K562 (cell line): ENCODE data around the gene TREX2. TPM values are rescaled to one million over a fixed set of nuclear protein-coding genes. Genes with fewer than 3 reads are reported as not detected.

Source experiments
- ATAC-seq: fragments of 200-7000 bp; cut with Tn5 transposase; 3 replicates; pipeline ENCODE4 v1.9.1; 2020; ENCODE audit warnings: moderate library complexity
- BruUV-seq: library from RNA; stranded (reverse); fragments of 400-500 nt; replicated peaks from 2 replicates; lab custom pipeline; 2021; lab: Mats Ljungman, UMichigan
- CTCF ChIA-PET: fragments of 300-600 bp; formaldehyde crosslinking; extraction: SDS; loops from one replicate; lab custom pipeline; 2021; ENCODE audit warnings: low intra/inter-chr PET ratio; lab: Yijun Ruan, JAX
- POLR2A ChIA-PET: fragments of 300-600, 350-650 bp; sonication (Branson Sonifier 250); formaldehyde crosslinking; extraction: SDS; loops from one replicate; lab custom pipeline; 2021; ENCODE audit warnings: antibody characterized with exemption, inconsistent platforms; lab: Yijun Ruan, JAX
- DNase-seq, 4 experiments: peaks; one replicate each; pipeline versions ENCODE4 v3.0.0 to v3.0.0-alpha.2; 2011 to 2018; ENCODE audit warnings: low spot score in 3 of 4, mixed read lengths in 3 of 4; ENCODE audit errors: extremely low read depth in 1 of 4
- FAIRE-seq: peaks from 2 replicates; lab custom pipeline; 2011; peaks lifted over from hg19 to GRCh38; lab: Jason Lieb, UNC
- H2AFZ ChIP-seq: 2 replicates; pipeline ENCODE4 v1.6.0; 2011; ENCODE audit warnings: low read depth, low read length, control low read depth, inconsistent platforms
- H3K27ac ChIP-seq: fragments of 200-600 bp; 3 replicates; pipeline ENCODE4 v1.8.0; 2011; ENCODE audit warnings: low read depth, mild to moderate bottlenecking, control low read depth, inconsistent platforms, low read length, moderate library complexity, mixed read lengths; ENCODE audit errors: extremely low read depth
- H3K27me3 ChIP-seq, 2 experiments: fragments of 300-600 bp in 1 of 2; 2 replicates in 1 of 2; 3 replicates in 1 of 2; pipeline versions ENCODE4 v1.6.0 to v1.8.0; 2011; ENCODE audit warnings: inconsistent platforms in 2 of 2, low read length in 2 of 2, mild to moderate bottlenecking in 1 of 2, mixed read lengths in 1 of 2, moderate library complexity in 1 of 2; ENCODE audit not compliant: control insufficient read depth in 2 of 2, insufficient read depth in 2 of 2
- H3K36me3 ChIP-seq: fragments of 300-600 bp; 3 replicates; pipeline ENCODE4 v1.8.0; 2011; ENCODE audit warnings: mild to moderate bottlenecking, low read length, inconsistent platforms; ENCODE audit not compliant: control insufficient read depth, insufficient read depth
- H3K4me1 ChIP-seq, 2 experiments: fragments of 200-600 bp in 1 of 2; replicated peaks in 1 of 2; 2 replicates in 1 of 2; 3 replicates in 1 of 2; pipeline versions ENCODE4 v1.5.1 to v1.8.0; 2011; ENCODE audit warnings: inconsistent platforms in 2 of 2, low read length in 2 of 2, mild to moderate bottlenecking in 1 of 2, mixed read lengths in 1 of 2, moderate library complexity in 1 of 2; ENCODE audit not compliant: control insufficient read depth in 2 of 2, insufficient read depth in 2 of 2
- H3K4me2 ChIP-seq: 2 replicates; pipeline ENCODE4 v1.6.1; 2011; ENCODE audit warnings: low read length, control low read depth, inconsistent platforms, mixed read lengths; ENCODE audit not compliant: insufficient read depth
- H3K4me3 ChIP-seq: fragments of 200-600 bp; sonication (generic), shearing (Covaris generic); 2 replicates; pipeline ENCODE4 v1.5.1; 2016; ENCODE audit warnings: control low read depth, inconsistent platforms
- H3K79me2 ChIP-seq: fragments of 200-600 bp; 3 replicates; pipeline ENCODE4 v1.8.0; 2011; ENCODE audit warnings: low read length, inconsistent platforms; ENCODE audit not compliant: control insufficient read depth, insufficient read depth
- H3K9ac ChIP-seq, 2 experiments: 2 replicates each; pipeline versions ENCODE4 v1.6.0 to v1.6.1; 2011; ENCODE audit warnings: low read depth in 2 of 2, low read length in 2 of 2, control low read depth in 1 of 2, inconsistent platforms in 1 of 2, mild to moderate bottlenecking in 1 of 2, mixed read lengths in 1 of 2; ENCODE audit not compliant: insufficient read depth in 1 of 2
- H3K9me1 ChIP-seq: one replicate; pipeline ENCODE4 v1.6.0; 2011; ENCODE audit warnings: inconsistent platforms, mild to moderate bottlenecking, low read length, moderate library complexity; ENCODE audit not compliant: control insufficient read depth, insufficient read depth
- H3K9me3 ChIP-seq: replicated peaks from 2 replicates; pipeline ENCODE4 v1.5.1; 2011; ENCODE audit warnings: low read depth, low read length, inconsistent platforms; ENCODE audit not compliant: control insufficient read depth, insufficient read depth
- H4K20me1 ChIP-seq: replicated peaks from 2 replicates; pipeline ENCODE4 v1.6.1; 2011; ENCODE audit warnings: low read length, inconsistent platforms, mixed read lengths; ENCODE audit not compliant: control insufficient read depth, insufficient read depth
- KDM1A ChIP-seq, 2 experiments: fragments of 450-650 bp; IDR thresholded peaks; 2 replicates each; pipeline ENCODE4 v1.6.1; 2016; ENCODE audit warnings: mild to moderate bottlenecking in 2 of 2
- SFPQ ChIP-seq: fragments of 200-400 bp; formaldehyde crosslinking; IDR thresholded peaks from 2 replicates; pipeline ENCODE4 v1.6.1; 2017; ENCODE audit warnings: mild to moderate bottlenecking, low read depth, low read length, moderate library complexity
- ZBTB43 ChIP-seq: sonication (generic); formaldehyde crosslinking; IDR thresholded peaks from 2 replicates; pipeline ENCODE4 v1.8.0; 2023; ENCODE audit warnings: mild to moderate bottlenecking, missing genetic modification reagents
- WGBS: fragments of 100-300 bp; shearing (Covaris generic); methylation state at CpG from one replicate; pipeline ENCODE4 v1.1.6; 2016; ENCODE audit warnings: low coverage, mixed read lengths; ENCODE audit not compliant: insufficient coverage; ENCODE audit errors: missing lambda C conversion rate; 5-methylcytosine and 5-hydroxymethylcytosine counted together
- in situ Hi-C: fragments of 300-500 bp; cut with MboI; formaldehyde crosslinking; loops from 4 replicates; pipeline ENCODE4 v1.15.0; 2018; ENCODE audit warnings: inconsistent platforms, mixed read lengths
- intact Hi-C: fragments of 100-400 bp; cut with micrococcal nuclease; formaldehyde crosslinking; loops from 2 replicates; pipeline ENCODE4 v1.14.2; 2022
- polyA plus RNA-seq, 8 experiments: library from polyadenylated mRNA; depleted of rRNA in 4 of 8; stranded (reverse) in 5 of 8; unstranded in 3 of 8; fragments of >200 nt; fragmentation: Nextera tagmentation in 2 of 8; fragmentation: Illumina TruSeq in 1 of 8; extraction: Ambion mirVana in 2 of 8; extraction: Trizol in 1 of 8; gene quantifications; 2 replicates each; pipeline versions ENCODE4 v1.2.1 to v1.2.3, GENCODE V29; 2011 to 2014; ENCODE audit warnings: inconsistent platforms in 1 of 8, missing spikeins in 1 of 8
- total RNA-seq, 7 experiments: library from RNA; depleted of rRNA in 6 of 7; stranded (reverse); fragments of >200 nt in 6 of 7; fragmentation: Illumina TruSeq in 2 of 7; extraction: Trizol in 2 of 7; gene quantifications; 2 replicates each; pipeline versions ENCODE4 v1.2.1 to v1.2.3, GENCODE V29; 2011 to 2021; ENCODE audit warnings: low replicate concordance in 1 of 7

TREX2 gene
- total and polyA plus RNA-seq, 9 of the 15 experiments (the other 6 are each of a cell fraction or from before 2014, with no cell fraction given), result 0.07 to 1.5 (median 0.33) TPM; not detected in 2

GRCh38 chrX:153439977-153440376 is 5.9 kb downstream of the TREX2 start:
- Histone ChIP-seq H3K27me3 (peaks cover under 1 to 7% of the 10 kb centered on the region in 2 experiments; a peak in 4 of 5 replicates), H2AFZ (no peak overlapping the region), H3K36me3 (no peaks in the 10 kb centered on the region), H3K4me3 (no peak overlapping the region), H3K9me1 (no peaks in the 10 kb centered on the region), H3K27ac (no peak overlapping the region), H4K20me1 (no peaks in the 10 kb centered on the region), H3K9ac (no peak overlapping the region), H3K4me1 (peaks cover 0 to 18% of the 10 kb centered on the region in 2 experiments; a peak in 2 of 5 replicates), H3K4me2 (no peak overlapping the region), H3K9me3 (no peaks in the 10 kb centered on the region), H3K79me2 (no peaks in the 10 kb centered on the region)
- 5% methylated on average over 4 of the region's 4 CpGs for WGBS
- no peak for DNase-seq
- ChIA-PET POLR2A (no interaction called here), CTCF (no interaction called here)
- ATAC-seq, result no peak
- in situ Hi-C loops (no loop called here), intact Hi-C loops (loop anchor here (5.0 to 10.0 kb wide), 2 partner anchors 38 to 405 kb away; partner anchors contain the start of gene PNMA6E)
- no peak for FAIRE-seq
- BruUV-seq, result no TSS peak
- peak in 1 of 2 experiments; percentile 19; a peak in 1 of 4 replicates for TF ChIP-seq KDM1A (IDR thresholded peaks at IDR 0.05)
- peak; percentile 72; the same call in 1 of the 2 replicates for TF ChIP-seq ZBTB43
- TF ChIP-seq SFPQ, result no peak
